HepG2 (cell line): ENCODE data around the gene INHBE. TPM values are rescaled to one million over a fixed set of nuclear protein-coding genes. Genes with fewer than 3 reads are reported as not detected.

Experiments used
- FOXP4 ChIP-seq: sonication (generic); formaldehyde crosslinking; IDR thresholded peaks from 2 replicates; pipeline ENCODE4 v1.4.0; 2020; ENCODE audit warnings: missing genetic modification reagents
- GPN1 ChIP-seq: sonication (generic); formaldehyde crosslinking; IDR thresholded peaks from 2 replicates; pipeline ENCODE4 v1.5.1; 2020; ENCODE audit warnings: missing genetic modification reagents, borderline replicate concordance
- NFE2 ChIP-seq: sonication (generic); formaldehyde crosslinking; IDR thresholded peaks from 2 replicates; pipeline ENCODE4 v1.4.0; 2020; ENCODE audit warnings: missing genetic modification reagents
- RARG ChIP-seq: sonication (generic); formaldehyde crosslinking; IDR thresholded peaks from 2 replicates; pipeline ENCODE4 v1.4.0; 2020; ENCODE audit warnings: low read depth, mild to moderate bottlenecking, missing genetic modification reagents
- ZBTB10 ChIP-seq: sonication (generic); formaldehyde crosslinking; IDR thresholded peaks from 2 replicates; pipeline ENCODE4 v1.4.0; 2020; ENCODE audit warnings: missing genetic modification reagents, borderline replicate concordance
- ZNF10 ChIP-seq: sonication (generic); formaldehyde crosslinking; IDR thresholded peaks from 2 replicates; pipeline ENCODE4 v1.4.0; 2020; ENCODE audit warnings: mild to moderate bottlenecking, low read depth, missing genetic modification reagents, borderline replicate concordance
- ZNF264 ChIP-seq: sonication (generic); formaldehyde crosslinking; IDR thresholded peaks from 2 replicates; pipeline ENCODE4 v1.4.0; 2020; ENCODE audit warnings: missing genetic modification reagents
- ZNF777 ChIP-seq: sonication (generic); formaldehyde crosslinking; IDR thresholded peaks from 2 replicates; pipeline ENCODE4 v1.4.0; 2020; ENCODE audit warnings: missing genetic modification reagents
- polyA plus RNA-seq, 8 experiments: library from polyadenylated mRNA; depleted of rRNA in 3 of 8; stranded (reverse) in 7 of 8; unstranded in 1 of 8; fragments of >200 nt; fragmentation: Illumina TruSeq in 4 of 8; extraction: Trizol in 4 of 8; gene quantifications; 2 replicates each; pipeline versions ENCODE4 v1.2.1 to v1.2.3, GENCODE V29; 2011 to 2016; ENCODE audit warnings: low read depth in 4 of 8, missing spikeins in 1 of 8, mixed read lengths in 1 of 8; ENCODE audit not compliant: insufficient read depth in 1 of 8
- total RNA-seq, 5 experiments: library from RNA; depleted of rRNA; stranded (reverse); fragments of >200 nt; fragmentation: Illumina TruSeq; extraction: Trizol; gene quantifications; 2 replicates each; pipeline ENCODE4 v1.2.3, GENCODE V29; 2016; ENCODE audit warnings: low read depth in 1 of 5

The INHBE gene
- total and polyA plus RNA-seq, 2 of the 13 experiments (the other 11 are each of a cell fraction or from before 2014, with no cell fraction given) = 17.0 to 32.0 TPM

DNA sequence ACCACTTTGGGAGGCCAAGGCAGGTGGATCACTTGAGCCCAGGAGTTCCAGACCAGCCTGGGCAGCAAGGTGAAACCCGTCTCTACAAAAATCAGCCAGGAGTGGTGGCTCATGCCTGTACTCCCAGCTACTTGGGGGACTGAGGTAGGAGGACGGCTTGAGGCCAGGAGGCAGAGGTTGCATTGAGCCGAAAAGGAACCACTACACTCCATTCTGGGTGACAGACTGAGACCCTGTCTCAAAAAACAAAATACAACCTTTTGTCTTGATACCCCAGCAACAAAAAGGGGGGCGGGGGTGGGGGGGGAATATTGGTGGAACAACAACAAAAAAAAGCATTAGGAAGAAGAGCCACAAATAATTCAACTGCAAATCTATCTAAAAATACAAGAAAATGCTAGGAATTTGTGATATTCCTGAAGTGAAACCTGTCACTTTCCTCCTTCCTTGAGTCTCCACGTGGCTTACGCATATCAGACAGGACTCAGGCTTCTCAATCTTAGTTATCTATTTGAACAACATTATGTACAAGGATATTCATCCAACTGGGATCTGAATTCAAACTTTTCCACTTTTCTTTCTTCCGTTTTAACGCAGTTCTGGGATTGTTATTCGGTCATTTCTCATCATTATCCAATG lies 25.5 kb upstream of the INHBE start (continued):
- TF ChIP-seq ZNF10 (CRISPR knock-in tag) (no peak), GPN1 (no peak), ZNF777 (CRISPR knock-in tag) (0 out of 2 replicates have a peak, but pooled peaks have one; percentile 2), NFE2 (CRISPR knock-in tag) (no peak), FOXP4 (CRISPR knock-in tag) (no peak), RARG (CRISPR knock-in tag) (no peak), ZBTB10 (no peak), ZNF264 (no peak)
- TF ChIP-seq, all 625 proteins: peak for 6
